ENCODE measurements around the gene RET.

The RET gene

DNA sequence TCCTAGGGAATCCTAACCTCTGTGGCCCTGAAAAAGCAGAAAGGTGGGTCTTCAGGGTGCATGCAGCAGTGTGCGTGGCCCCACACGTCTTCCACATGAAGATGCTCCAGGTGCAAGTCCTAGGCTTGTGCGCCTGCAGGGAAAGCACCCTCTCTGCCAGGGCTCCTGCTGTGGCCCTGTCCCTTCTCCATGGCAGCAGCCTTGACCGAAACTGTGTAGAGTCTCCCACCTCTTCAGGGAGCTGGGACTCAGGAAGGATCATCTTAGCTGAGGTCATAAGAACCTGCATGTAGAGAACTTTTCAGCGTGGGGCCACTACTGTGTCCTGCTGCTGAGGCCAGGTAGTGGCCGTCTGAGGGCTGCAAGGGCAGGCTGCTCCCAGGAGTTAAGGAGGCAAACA, 55.0 kb downstream of the RET start:
- H3K79me2 ChIP-seq = no peaks in the 10 kb centered on the region
- no peak overlapping the region for H2AFZ ChIP-seq
- no peaks in the 10 kb centered on the region for H3K36me3 ChIP-seq (ENCODE audit: control insufficient read depth, insufficient read depth, low read length)
- H3K9ac ChIP-seq = no peak overlapping the region
- no peaks in the 10 kb centered on the region for H3K4me1 ChIP-seq
- TF ChIP-seq, protein P1, sequence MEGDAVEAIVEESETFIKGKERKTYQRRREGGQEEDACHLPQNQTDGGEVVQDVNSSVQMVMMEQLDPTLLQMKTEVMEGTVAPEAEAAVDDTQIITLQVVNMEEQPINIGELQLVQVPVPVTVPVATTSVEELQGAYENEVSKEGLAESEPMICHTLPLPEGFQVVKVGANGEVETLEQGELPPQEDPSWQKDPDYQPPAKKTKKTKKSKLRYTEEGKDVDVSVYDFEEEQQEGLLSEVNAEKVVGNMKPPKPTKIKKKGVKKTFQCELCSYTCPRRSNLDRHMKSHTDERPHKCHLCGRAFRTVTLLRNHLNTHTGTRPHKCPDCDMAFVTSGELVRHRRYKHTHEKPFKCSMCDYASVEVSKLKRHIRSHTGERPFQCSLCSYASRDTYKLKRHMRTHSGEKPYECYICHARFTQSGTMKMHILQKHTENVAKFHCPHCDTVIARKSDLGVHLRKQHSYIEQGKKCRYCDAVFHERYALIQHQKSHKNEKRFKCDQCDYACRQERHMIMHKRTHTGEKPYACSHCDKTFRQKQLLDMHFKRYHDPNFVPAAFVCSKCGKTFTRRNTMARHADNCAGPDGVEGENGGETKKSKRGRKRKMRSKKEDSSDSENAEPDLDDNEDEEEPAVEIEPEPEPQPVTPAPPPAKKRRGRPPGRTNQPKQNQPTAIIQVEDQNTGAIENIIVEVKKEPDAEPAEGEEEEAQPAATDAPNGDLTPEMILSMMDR (IDR thresholded peaks at IDR 0.05) = no peak
- H3K27ac ChIP-seq = no peak overlapping the region
- H3K4me2 ChIP-seq (ENCODE audit: low read length) = no peak overlapping the region
- H3K9me3 ChIP-seq (ENCODE audit: control insufficient read depth, low read length) = no peaks in the 10 kb centered on the region
- H3K27me3 ChIP-seq (ENCODE audit: control insufficient read depth, insufficient read depth, low read length) = no peaks in the 10 kb centered on the region
- no peak overlapping the region for H3K4me3 ChIP-seq (ENCODE audit: low read depth, low read length)

DNA sequence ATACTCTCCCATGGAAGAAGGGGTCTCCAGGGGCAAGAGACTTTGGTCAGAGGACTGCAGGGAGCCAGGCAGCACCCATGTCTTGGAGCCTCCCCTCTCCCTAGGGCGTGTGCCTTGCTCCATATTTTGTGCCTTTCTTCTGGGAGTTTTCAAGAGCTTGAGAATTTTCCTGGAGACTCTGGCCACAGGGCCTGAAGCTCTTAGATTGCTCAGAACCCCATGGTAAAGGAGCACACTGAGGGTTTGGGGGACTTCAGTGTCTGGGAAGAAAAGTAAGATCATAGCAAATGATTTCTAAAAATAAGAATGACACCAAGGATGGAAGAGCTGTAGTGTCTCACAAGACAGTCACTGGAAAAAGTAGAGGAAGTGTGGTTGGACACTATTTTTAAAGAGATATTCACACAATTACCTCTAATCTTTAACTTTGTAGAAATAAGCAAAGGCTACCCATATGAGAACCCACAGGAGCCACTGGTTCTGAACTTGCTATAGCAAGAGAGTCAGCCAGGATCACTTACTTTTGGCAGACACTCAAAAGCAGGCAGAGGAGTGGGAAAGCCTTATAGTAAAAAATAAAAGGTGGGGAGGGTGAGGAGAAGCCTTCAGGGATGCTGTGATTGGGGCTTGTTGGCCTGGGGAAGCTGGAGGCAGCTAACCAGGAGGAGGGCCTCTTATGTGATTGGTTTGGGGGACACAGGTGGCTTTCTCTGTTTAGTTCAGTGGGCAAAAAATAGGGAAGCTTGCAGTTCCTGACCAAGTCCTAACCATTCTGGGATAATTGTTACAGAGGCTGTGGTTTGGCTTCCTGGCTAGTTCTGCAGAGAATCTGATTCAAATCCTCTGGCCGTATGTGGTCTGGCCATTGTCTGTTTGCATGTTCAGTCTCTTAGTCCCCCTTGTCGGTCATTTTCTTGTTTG, 56.3 kb downstream of the RET start:
- H3K9ac ChIP-seq = no peak overlapping the region
- H3K4me3 ChIP-seq (ENCODE audit: low read depth, low read length) = no peak overlapping the region
- no peak overlapping the region for H3K4me2 ChIP-seq (ENCODE audit: low read length)
- no peak overlapping the region for H2AFZ ChIP-seq
- H3K27me3 ChIP-seq (ENCODE audit: control insufficient read depth, insufficient read depth, low read length) = no peaks in the 10 kb centered on the region
- no peak overlapping the region for H3K27ac ChIP-seq
- no peaks in the 10 kb centered on the region for H3K36me3 ChIP-seq (ENCODE audit: control insufficient read depth, insufficient read depth, low read length)
- H3K4me1 ChIP-seq = peaks cover 7% of the 10 kb centered on the region
- TF ChIP-seq, protein P1 (IDR thresholded peaks at IDR 0.05) = no peak
- H3K9me3 ChIP-seq (ENCODE audit: control insufficient read depth, low read length) = no peaks in the 10 kb centered on the region
- H3K79me2 ChIP-seq = no peaks in the 10 kb centered on the region

DNA sequence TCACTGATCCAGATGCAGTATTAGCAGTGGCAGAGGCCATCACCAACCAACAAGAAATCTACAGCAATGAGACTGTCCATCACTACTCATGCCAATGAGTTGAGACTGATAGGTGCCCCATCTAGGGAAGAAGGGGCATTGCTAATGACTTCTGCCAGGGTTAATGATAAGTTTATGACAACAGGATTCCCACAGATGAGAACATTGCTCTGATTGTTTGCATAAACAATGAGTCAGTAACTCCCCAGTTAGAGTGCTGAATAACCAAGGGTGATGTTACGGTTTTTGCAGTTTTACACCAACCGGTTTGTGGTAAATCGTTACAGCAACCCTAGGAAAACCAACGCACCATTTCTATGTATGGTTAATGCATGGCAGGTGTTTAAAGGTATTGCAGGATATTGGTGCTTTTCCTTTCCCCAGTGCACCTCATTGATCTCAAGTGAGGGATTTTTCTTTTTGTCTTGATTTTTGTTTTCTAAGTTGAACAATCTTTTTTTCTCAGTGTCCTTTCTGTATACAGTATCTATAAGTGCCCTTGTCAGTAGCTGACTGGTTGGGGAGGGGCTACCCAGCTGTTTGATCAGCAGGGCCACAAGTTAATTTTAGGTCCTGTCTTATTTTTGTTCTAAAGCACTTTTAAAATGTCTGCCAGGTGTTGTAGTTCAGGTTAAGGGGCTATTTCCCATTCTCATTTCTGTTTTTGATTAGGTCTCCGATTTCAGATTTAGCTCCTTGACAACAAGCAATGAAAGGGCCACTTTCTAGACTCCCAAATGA, 57.4 kb downstream of the RET start:
- Histone ChIP-seq H2AFZ (no peak overlapping the region), H3K4me3 (ENCODE audit: low read depth, low read length) (no peak overlapping the region), H3K4me2 (ENCODE audit: low read length) (no peak overlapping the region), H3K27ac (no peak overlapping the region), H3K27me3 (ENCODE audit: control insufficient read depth, insufficient read depth, low read length) (no peaks in the 10 kb centered on the region), H3K9me3 (ENCODE audit: control insufficient read depth, low read length) (no peaks in the 10 kb centered on the region), H3K4me1 (peaks cover 7% of the 10 kb centered on the region), H3K9ac (no peak overlapping the region), H3K79me2 (no peaks in the 10 kb centered on the region), H3K36me3 (ENCODE audit: control insufficient read depth, insufficient read depth, low read length) (no peaks in the 10 kb centered on the region)
- TF ChIP-seq, protein P1 (IDR thresholded peaks at IDR 0.05) = no peak

DNA sequence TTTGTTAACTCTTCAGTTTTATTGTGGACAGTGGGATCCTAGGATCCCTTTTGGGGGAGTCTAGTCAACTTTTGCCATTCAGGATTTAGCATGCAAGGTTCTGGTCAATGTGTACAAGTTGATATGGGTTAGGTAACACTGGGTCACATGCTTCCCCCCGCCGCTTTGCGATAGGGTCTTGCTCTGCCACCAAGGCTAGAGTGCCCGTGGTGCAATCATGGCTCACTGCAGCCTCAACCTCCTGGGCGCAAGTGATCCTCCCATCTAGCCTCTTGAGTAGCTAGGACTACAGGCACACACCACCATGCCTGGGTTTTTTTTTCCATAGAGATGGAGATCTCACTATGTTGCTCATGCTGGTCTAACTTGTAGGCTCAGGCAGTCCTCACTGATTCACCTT, 58.2 kb downstream of the RET start:
- Histone ChIP-seq H3K27ac (no peak overlapping the region), H3K4me3 (ENCODE audit: low read depth, low read length) (no peak overlapping the region), H3K79me2 (peaks cover 4% of the 10 kb centered on the region), H3K9me3 (ENCODE audit: control insufficient read depth, low read length) (no peaks in the 10 kb centered on the region), H2AFZ (no peak overlapping the region), H3K9ac (no peak overlapping the region), H3K4me1 (peaks cover 7% of the 10 kb centered on the region), H3K36me3 (ENCODE audit: control insufficient read depth, insufficient read depth, low read length) (no peaks in the 10 kb centered on the region), H3K27me3 (ENCODE audit: control insufficient read depth, insufficient read depth, low read length) (no peaks in the 10 kb centered on the region), H3K4me2 (ENCODE audit: low read length) (no peak overlapping the region)
- TF ChIP-seq, protein P1 (IDR thresholded peaks at IDR 0.05) = no peak
